Colonic mucosa (tissue), 4 donors: ENCODE results near the gene ZC3H11A. TPM values are rescaled to one million over a fixed set of nuclear protein-coding genes. Genes with fewer than 3 reads are reported as not detected.
"Not testable (repeated sequence)": the region's sequence is repeated elsewhere in the genome, so short reads cannot be mapped to it uniquely, and the experiment has no call there.

ENCODE experiments used
- DNase-seq: peaks from one replicate; pipeline ENCODE4 v3.0.0-alpha.2; 2020
- H3K27ac ChIP-seq: fragments of 200-600 bp; one replicate; pipeline ENCODE4 v1.8.0; 2021
- H3K27me3 ChIP-seq: fragments of 200-600 bp; one replicate; pipeline ENCODE4 v1.8.0; 2021
- H3K36me3 ChIP-seq: fragments of 200-600 bp; one replicate; pipeline ENCODE4 v1.8.0; 2021
- H3K4me1 ChIP-seq: fragments of 200-600 bp; one replicate; pipeline ENCODE4 v1.8.0; 2021; ENCODE audit warnings: mild to moderate bottlenecking
- H3K4me3 ChIP-seq: fragments of 200-600 bp; one replicate; pipeline ENCODE4 v1.8.0; 2021
- H3K9ac ChIP-seq, 2 donors: one replicate each; pipeline ENCODE4 v1.7.0; 2013; ENCODE audit warnings: control low read depth in 2 of 2, low read depth in 2 of 2, low read length in 2 of 2
- H3K9me3 ChIP-seq: fragments of 200-600 bp; one replicate; pipeline ENCODE4 v1.8.0; 2021
- CTCF ChIP-seq: fragments of 200-600 bp; IDR thresholded peaks from one replicate; pipeline ENCODE4 v1.8.0; 2022; ENCODE audit warnings: antibody characterized with exemption, mild to moderate bottlenecking
- intact Hi-C: fragments of 100-400 bp; cut with DNase I; formaldehyde crosslinking; loops from one replicate; pipeline ENCODE4 v1.14.1; 2022
- total RNA-seq, 2 donors: library from RNA; stranded (reverse); fragmentation: NEBNext Ultra II Directional in 1 of 2; extraction: Animal tissue kit (Norgen Biotek cat#: 25700) in 1 of 2; gene quantifications; one replicate each; pipeline ENCODE4 v1.2.1, GENCODE V29; 2021
- donor health status: healthy.
- donor health status: DM: no; HTN: no; CAD: no.
- donor health status: DM: no; HTN: no; CAD: no.

Gene ZC3H11A
- total RNA-seq, 2 donors from 2014 or later: 52.6 to 73.6 TPM

- no peaks in the 10 kb centered on the region for H3K4me1 ChIP-seq
- H3K4me3 ChIP-seq: no peak overlapping the region
- H3K27me3 ChIP-seq: no peaks in the 10 kb centered on the region
- TF ChIP-seq CTCF: no peak
- peaks cover 9% of the 10 kb centered on the region for H3K36me3 ChIP-seq
- no peak overlapping the region for H3K9ac ChIP-seq
- no peaks in the 10 kb centered on the region for H3K9me3 ChIP-seq
- H3K27ac ChIP-seq: no peak overlapping the region
- intact Hi-C loops: no loop called here
- no peak for DNase-seq
Measured at GRCh38 chr1:203828002-203828401, 32.6 kb downstream of the ZC3H11A start.

- no peaks in the 10 kb centered on the region for H3K4me1 ChIP-seq
- intact Hi-C loops: no loop called here
- H3K9ac ChIP-seq: no peak overlapping the region
- DNase-seq: no peak
- H3K4me3 ChIP-seq: no peak overlapping the region
- H3K9me3 ChIP-seq: no peaks in the 10 kb centered on the region
- no peaks in the 10 kb centered on the region for H3K27me3 ChIP-seq
- no peak overlapping the region for H3K27ac ChIP-seq
- TF ChIP-seq CTCF: no peak
- H3K36me3 ChIP-seq: peaks cover 9% of the 10 kb centered on the region
Measured at GRCh38 chr1:203828503-203828902, 33.1 kb downstream of the ZC3H11A start.

GRCh38 chr1:203829247-203829646 is 33.8 kb downstream of the ZC3H11A start:
- intact Hi-C loops, H3K9me3 ChIP-seq, H3K4me3 ChIP-seq, H3K9ac ChIP-seq, H3K36me3 ChIP-seq, H3K27ac ChIP-seq, H3K4me1 ChIP-seq, DNase-seq, H3K27me3 ChIP-seq: not testable (repeated sequence)

- no peaks in the 10 kb centered on the region for H3K4me1 ChIP-seq
- DNase-seq: no peak
- no peak overlapping the region for H3K9ac ChIP-seq
- intact Hi-C loops: no loop called here
- peaks cover 55% of the 10 kb centered on the region for H3K36me3 ChIP-seq
- no peaks in the 10 kb centered on the region for H3K27me3 ChIP-seq
- no peak for TF ChIP-seq CTCF
- no peak overlapping the region for H3K4me3 ChIP-seq
- H3K9me3 ChIP-seq: no peaks in the 10 kb centered on the region
- no peak overlapping the region for H3K27ac ChIP-seq
Measured at GRCh38 chr1:203835476-203835875, 40.1 kb downstream of the ZC3H11A start.

GRCh38 chr1:203839081-203839480 is 43.7 kb downstream of the ZC3H11A start:
- intact Hi-C loops: no loop called here
- H3K36me3 ChIP-seq: peaks cover 50% of the 10 kb centered on the region
- no peak overlapping the region for H3K27ac ChIP-seq
- TF ChIP-seq CTCF: no peak
- H3K27me3 ChIP-seq: no peaks in the 10 kb centered on the region
- H3K9ac ChIP-seq: no peak overlapping the region
- H3K4me3 ChIP-seq: no peak overlapping the region
- DNase-seq: no peak
- no peaks in the 10 kb centered on the region for H3K4me1 ChIP-seq
- no peaks in the 10 kb centered on the region for H3K9me3 ChIP-seq

GRCh38 chr1:203840208-203840808 is 44.9 kb downstream of the ZC3H11A start:
- H3K4me1 ChIP-seq: no peaks in the 10 kb centered on the region
- no peak overlapping the region for H3K9ac ChIP-seq
- TF ChIP-seq CTCF: no peak
- no peaks in the 10 kb centered on the region for H3K27me3 ChIP-seq
- no peak for DNase-seq
- no peak overlapping the region for H3K4me3 ChIP-seq
- H3K36me3 ChIP-seq: peaks cover 39% of the 10 kb centered on the region
- intact Hi-C loops: no loop called here
- H3K27ac ChIP-seq: no peak overlapping the region
- no peaks in the 10 kb centered on the region for H3K9me3 ChIP-seq
